GM23338 (cell line): ENCODE measurements around the gene KDM6A. TPM values are rescaled to one million over a fixed set of nuclear protein-coding genes. Genes with fewer than 3 reads are reported as not detected.

Experiments
- polyA plus RNA-seq: library from polyadenylated mRNA; unstranded; fragments of >200 nt; fragmentation: Nextera tagmentation; extraction: Ambion mirVana; gene quantifications from 2 replicates; pipeline ENCODE4 v1.2.1, GENCODE V29; 2016
- total RNA-seq: library from RNA; depleted of rRNA; stranded (reverse); fragments of >200 nt; shearing (Covaris generic); gene quantifications from 2 replicates; pipeline ENCODE4 v1.2.3, GENCODE V29; 2014; rRNA removed

KDM6A gene
- total and polyA plus RNA-seq, 2 experiments from 2014 or later: 22.8 to 102 TPM

Other genes with a start within 250 kb of the KDM6A start
- gene DUSP21, start 29.2 kb upstream of the KDM6A start, total RNA-seq: not detected in 2 replicates
- not detected in 2 replicates for gene DUSP21, start 29.2 kb upstream of the KDM6A start, polyA plus RNA-seq